ENCODE results near the gene MYBPC2.

- TF ChIP-seq CTCF (IDR thresholded peaks at IDR 0.05 in 8 of 11, conservative IDR thresholded peaks at IDR 0.05 in 3 of 11), result no peak
- no peak for TF ChIP-seq POLR2AphosphoS5 (IDR thresholded peaks at IDR 0.05)
Measured at GRCh38 chr19:50409347-50409746, 23.3 kb upstream of the MYBPC2 start.

Data from spleen (tissue), 7 donors.